Measurements from ENCODE around the gene ACSS3.

ACSS3 gene

GRCh38 chr12:81284137-81284536 lies 206.3 kb downstream of the ACSS3 start:
- Histone ChIP-seq H3K4me3 (ENCODE audit: low read depth, low read length) (no peak overlapping the region), H3K14ac (ENCODE audit: low read length) (no peak overlapping the region), H3K36me3 (ENCODE audit: control insufficient read depth in 1 of 2, insufficient read depth in 2 of 2, low read length in 2 of 2) (no peaks in the 10 kb centered on the region), H3K9me3 (ENCODE audit: insufficient read depth, low read depth, low read length) (no peaks in the 10 kb centered on the region), H2BK5ac (ENCODE audit: low read depth, low read length, poor library complexity) (no peak overlapping the region), H2BK120ac (ENCODE audit: insufficient read depth, low read length, poor library complexity) (no peak overlapping the region), H4K12ac (ENCODE audit: low read depth, low read length) (no peak overlapping the region), H3K27me3 (ENCODE audit: insufficient read depth, low read length) (no peaks in the 10 kb centered on the region), H3K27ac (ENCODE audit: low read depth, low read length) (no peak overlapping the region), H3K4ac (ENCODE audit: low read depth, low read length) (no peak overlapping the region), H3K4me2 (ENCODE audit: low read length) (no peak overlapping the region), H2AFZ (ENCODE audit: insufficient read depth, low read length, poor library complexity) (no peak overlapping the region), H4K8ac (ENCODE audit: low read depth, low read length) (no peak overlapping the region), H3K18ac (ENCODE audit: low read length) (no peak overlapping the region), H4K91ac (ENCODE audit: low read depth, low read length) (no peak overlapping the region), H3K79me1 (ENCODE audit: low read length) (no peaks in the 10 kb centered on the region), H3K4me1 (ENCODE audit: control insufficient read depth in 1 of 2, insufficient read depth in 2 of 2, low read length in 2 of 2) (no peaks in the 10 kb centered on the region), H3K9ac (ENCODE audit: low read length) (no peak overlapping the region), H2AK5ac (ENCODE audit: low read length) (no peak overlapping the region), H2BK12ac (ENCODE audit: low read length) (no peak overlapping the region), H3K79me2 (ENCODE audit: control insufficient read depth, insufficient read depth, low read length, poor library complexity) (no peaks in the 10 kb centered on the region), H3K23ac (ENCODE audit: low read length) (no peak overlapping the region)
- DNase-seq = peak; percentile 41 to 56
- no CpG with 5 or more reads among the region's 3 CpGs for WGBS (ENCODE audit: extremely low coverage, insufficient coverage, insufficient read length)

GRCh38 chr12:81288651-81289050 lies 210.8 kb downstream of the ACSS3 start:
- Histone ChIP-seq H3K14ac (ENCODE audit: low read length) (no peak overlapping the region), H4K12ac (ENCODE audit: low read depth, low read length) (no peak overlapping the region), H2AK5ac (ENCODE audit: low read length) (no peak overlapping the region), H4K8ac (ENCODE audit: low read depth, low read length) (no peak overlapping the region), H3K27me3 (ENCODE audit: insufficient read depth, low read length) (no peaks in the 10 kb centered on the region), H3K27ac (ENCODE audit: low read depth, low read length) (no peak overlapping the region), H3K23ac (ENCODE audit: low read length) (no peak overlapping the region), H2AFZ (ENCODE audit: insufficient read depth, low read length, poor library complexity) (no peak overlapping the region), H3K4me3 (ENCODE audit: low read depth, low read length) (no peak overlapping the region), H3K36me3 (ENCODE audit: control insufficient read depth in 1 of 2, insufficient read depth in 2 of 2, low read length in 2 of 2) (no peaks in the 10 kb centered on the region), H3K9me3 (ENCODE audit: insufficient read depth, low read depth, low read length) (no peaks in the 10 kb centered on the region), H3K9ac (ENCODE audit: low read length) (no peak overlapping the region), H3K79me1 (ENCODE audit: low read length) (no peaks in the 10 kb centered on the region), H2BK120ac (ENCODE audit: insufficient read depth, low read length, poor library complexity) (no peak overlapping the region), H4K91ac (ENCODE audit: low read depth, low read length) (no peak overlapping the region), H3K18ac (ENCODE audit: low read length) (no peak overlapping the region), H2BK5ac (ENCODE audit: low read depth, low read length, poor library complexity) (no peak overlapping the region), H3K79me2 (ENCODE audit: control insufficient read depth, insufficient read depth, low read length, poor library complexity) (no peaks in the 10 kb centered on the region), H3K4me1 (ENCODE audit: control insufficient read depth in 1 of 2, insufficient read depth in 2 of 2, low read length in 2 of 2) (no peaks in the 10 kb centered on the region), H3K4ac (ENCODE audit: low read depth, low read length) (no peak overlapping the region), H2BK12ac (ENCODE audit: low read length) (no peak overlapping the region), H3K4me2 (ENCODE audit: low read length) (no peak overlapping the region)
- DNase-seq = no peak

DNA sequence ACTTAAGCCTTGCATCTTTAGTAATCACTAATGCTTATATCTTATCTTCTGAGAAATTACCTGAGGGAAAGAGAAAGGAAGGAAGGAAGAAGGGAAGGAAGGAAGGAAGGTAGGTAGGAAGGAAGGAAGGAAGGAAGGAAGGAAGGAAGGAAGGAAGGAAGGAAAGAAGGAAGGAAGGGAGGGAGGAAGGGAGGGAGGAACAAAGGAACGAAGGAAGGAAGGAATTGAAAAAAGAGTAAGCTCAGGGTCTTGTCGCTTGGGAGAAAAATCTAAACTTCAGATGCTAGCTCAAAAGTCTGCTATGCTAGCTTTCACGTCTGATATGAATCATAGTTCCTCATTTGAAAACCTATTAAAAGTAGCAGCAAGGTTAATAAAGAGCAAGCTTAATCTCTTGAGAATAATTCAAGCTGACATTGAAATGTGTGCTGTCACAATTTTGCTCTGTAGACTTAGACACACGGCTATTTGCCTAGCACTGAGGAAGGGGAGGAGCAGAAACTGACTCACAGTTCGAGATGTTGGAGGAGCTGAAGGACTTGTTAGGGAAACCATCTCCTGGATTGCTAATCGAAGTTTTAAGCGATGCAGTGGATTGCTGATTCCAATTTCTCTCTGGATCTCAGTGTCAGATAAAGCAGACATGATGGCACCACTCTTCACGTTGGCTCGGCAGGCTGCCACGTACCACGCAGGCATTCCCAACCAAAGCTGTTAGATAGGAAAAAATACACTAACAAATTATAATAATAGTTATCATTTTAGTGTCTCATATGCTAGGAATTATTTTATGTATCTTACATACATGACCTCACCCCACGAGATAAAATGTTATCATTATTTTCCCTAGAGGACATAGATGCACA lies 216.7 kb downstream of the ACSS3 start:
- DNase-seq = peak in 1 of 2 donors; percentile 4
- no peak overlapping the region for H2BK12ac ChIP-seq (ENCODE audit: low read length)
- H4K12ac ChIP-seq (ENCODE audit: low read depth, low read length) = no peak overlapping the region
- H4K8ac ChIP-seq (ENCODE audit: low read depth, low read length) = no peak overlapping the region
- no peaks in the 10 kb centered on the region for H3K79me1 ChIP-seq (ENCODE audit: low read length)
- no peak overlapping the region for H2AFZ ChIP-seq (ENCODE audit: insufficient read depth, low read length, poor library complexity)
- H3K18ac ChIP-seq (ENCODE audit: low read length) = no peak overlapping the region
- no peaks in the 10 kb centered on the region for H3K9me3 ChIP-seq (ENCODE audit: insufficient read depth, low read depth, low read length)
- no peak overlapping the region for H3K14ac ChIP-seq (ENCODE audit: low read length)
- H2AK5ac ChIP-seq (ENCODE audit: low read length) = no peak overlapping the region
- H3K9ac ChIP-seq (ENCODE audit: low read length) = no peak overlapping the region
- H3K4me1 ChIP-seq (ENCODE audit: control insufficient read depth in 1 of 2, insufficient read depth in 2 of 2, low read length in 2 of 2) = no peaks in the 10 kb centered on the region
- H3K23ac ChIP-seq (ENCODE audit: low read length) = no peak overlapping the region
- H4K91ac ChIP-seq (ENCODE audit: low read depth, low read length) = no peak overlapping the region
- H3K27ac ChIP-seq (ENCODE audit: low read depth, low read length) = no peak overlapping the region
- H3K27me3 ChIP-seq (ENCODE audit: insufficient read depth, low read length) = no peaks in the 10 kb centered on the region
- H3K36me3 ChIP-seq (ENCODE audit: control insufficient read depth in 1 of 2, insufficient read depth in 2 of 2, low read length in 2 of 2) = no peaks in the 10 kb centered on the region
- no peak overlapping the region for H2BK5ac ChIP-seq (ENCODE audit: low read depth, low read length, poor library complexity)
- WGBS (ENCODE audit: extremely low coverage, insufficient coverage, insufficient read length) = no CpG with 5 or more reads among the region's 12 CpGs
- H3K4me2 ChIP-seq (ENCODE audit: low read length) = no peak overlapping the region
- H2BK120ac ChIP-seq (ENCODE audit: insufficient read depth, low read length, poor library complexity) = no peak overlapping the region
- no peak overlapping the region for H3K4ac ChIP-seq (ENCODE audit: low read depth, low read length)
- H3K4me3 ChIP-seq (ENCODE audit: low read depth, low read length) = no peak overlapping the region
- H3K79me2 ChIP-seq (ENCODE audit: control insufficient read depth, insufficient read depth, low read length, poor library complexity) = no peaks in the 10 kb centered on the region

DNA sequence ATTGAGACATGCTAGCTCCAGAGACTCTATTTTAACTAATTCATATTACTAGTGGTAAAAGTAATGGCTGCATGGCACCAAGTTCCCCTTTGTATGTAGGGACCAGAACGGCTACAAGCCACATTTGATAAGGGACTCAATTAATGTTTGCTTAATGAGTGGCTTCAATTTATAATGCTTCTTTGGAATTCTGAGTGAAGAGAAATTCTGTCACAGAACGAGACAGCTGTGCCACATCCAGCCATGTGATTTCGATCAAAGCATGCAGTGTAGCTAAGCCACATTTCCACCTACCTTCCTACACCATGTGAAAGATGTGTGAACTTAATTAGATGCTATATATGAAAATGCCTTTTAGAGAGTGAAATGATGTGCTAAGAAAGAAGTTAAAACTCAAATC lies 217.4 kb downstream of the ACSS3 start:
- Histone ChIP-seq H2BK120ac (ENCODE audit: insufficient read depth, low read length, poor library complexity) (no peak overlapping the region), H3K4me2 (ENCODE audit: low read length) (no peak overlapping the region), H3K4me3 (ENCODE audit: low read depth, low read length) (no peak overlapping the region), H4K12ac (ENCODE audit: low read depth, low read length) (no peak overlapping the region), H3K79me2 (ENCODE audit: control insufficient read depth, insufficient read depth, low read length, poor library complexity) (no peaks in the 10 kb centered on the region), H3K18ac (ENCODE audit: low read length) (no peak overlapping the region), H3K4me1 (ENCODE audit: control insufficient read depth in 1 of 2, insufficient read depth in 2 of 2, low read length in 2 of 2) (no peaks in the 10 kb centered on the region), H3K79me1 (ENCODE audit: low read length) (no peaks in the 10 kb centered on the region), H4K8ac (ENCODE audit: low read depth, low read length) (no peak overlapping the region), H3K27ac (ENCODE audit: low read depth, low read length) (no peak overlapping the region), H3K27me3 (ENCODE audit: insufficient read depth, low read length) (no peaks in the 10 kb centered on the region), H3K9ac (ENCODE audit: low read length) (no peak overlapping the region), H4K91ac (ENCODE audit: low read depth, low read length) (no peak overlapping the region), H2BK5ac (ENCODE audit: low read depth, low read length, poor library complexity) (no peak overlapping the region), H3K23ac (ENCODE audit: low read length) (no peak overlapping the region), H3K36me3 (ENCODE audit: control insufficient read depth in 1 of 2, insufficient read depth in 2 of 2, low read length in 2 of 2) (no peaks in the 10 kb centered on the region), H2AK5ac (ENCODE audit: low read length) (no peak overlapping the region), H3K9me3 (ENCODE audit: insufficient read depth, low read depth, low read length) (no peaks in the 10 kb centered on the region), H2BK12ac (ENCODE audit: low read length) (no peak overlapping the region), H3K4ac (ENCODE audit: low read depth, low read length) (no peak overlapping the region), H3K14ac (ENCODE audit: low read length) (no peak overlapping the region), H2AFZ (ENCODE audit: insufficient read depth, low read length, poor library complexity) (no peak overlapping the region)
- WGBS (ENCODE audit: extremely low coverage, insufficient coverage, insufficient read length) = no CpG with 5 or more reads among the region's 3 CpGs
- no peak for DNase-seq
